IPS-15b (cell line): ENCODE results near the gene TMTC1.

Experiments used
- H3K27me3 ChIP-seq: one replicate; pipeline ENCODE4 v1.6.1; 2013; ENCODE audit warnings: low read length; ENCODE audit not compliant: control insufficient read depth, insufficient read depth
- H3K36me3 ChIP-seq: one replicate; pipeline ENCODE4 v1.6.1; 2013; ENCODE audit warnings: low read length; ENCODE audit not compliant: control insufficient read depth, insufficient read depth
- H3K4me1 ChIP-seq: one replicate; pipeline ENCODE4 v1.6.1; 2013; ENCODE audit warnings: mild to moderate bottlenecking, low read length; ENCODE audit not compliant: control insufficient read depth, insufficient read depth
- H3K4me3 ChIP-seq: one replicate; pipeline ENCODE4 v1.5.1; 2013; ENCODE audit warnings: low read depth, low read length
- H3K9ac ChIP-seq: one replicate; pipeline ENCODE4 v1.6.1; 2013; ENCODE audit warnings: low read depth, mild to moderate bottlenecking, low read length
- H3K9me3 ChIP-seq: one replicate; pipeline ENCODE4 v1.6.1; 2013; ENCODE audit warnings: mild to moderate bottlenecking, low read length; ENCODE audit not compliant: control insufficient read depth, insufficient read depth

TMTC1 gene

GRCh38 chr12:29725587-29726320 lies 58.0 kb downstream of the TMTC1 start:
- Histone ChIP-seq H3K27me3 (peaks cover 2% of the 10 kb centered on the region), H3K4me3 (no peak overlapping the region), H3K36me3 (no peaks in the 10 kb centered on the region), H3K9me3 (no peaks in the 10 kb centered on the region), H3K4me1 (no peaks in the 10 kb centered on the region), H3K9ac (no peak overlapping the region)

DNA sequence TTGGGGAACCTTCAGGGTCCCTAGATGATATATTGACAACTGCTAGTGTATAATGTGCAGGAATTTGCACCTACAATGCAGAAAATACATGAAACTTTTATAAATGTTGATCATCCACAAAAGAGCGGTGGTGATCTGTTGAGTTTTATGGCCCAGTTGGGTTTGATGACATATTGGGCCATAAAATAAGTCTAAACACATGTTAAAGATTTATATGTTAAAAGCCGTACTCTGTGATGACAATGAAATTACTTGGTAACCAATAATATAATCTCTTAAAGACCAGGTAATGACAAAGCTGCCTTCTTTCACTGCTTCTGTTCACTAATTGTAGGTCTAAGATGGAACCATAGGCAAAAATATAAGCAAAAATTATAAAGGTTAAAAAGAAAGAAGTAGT lies 61.6 kb downstream of the TMTC1 start:
- Histone ChIP-seq H3K4me3 (no peak overlapping the region), H3K36me3 (no peaks in the 10 kb centered on the region), H3K4me1 (no peaks in the 10 kb centered on the region), H3K27me3 (no peaks in the 10 kb centered on the region), H3K9ac (no peak overlapping the region), H3K9me3 (no peaks in the 10 kb centered on the region)

- Histone ChIP-seq H3K4me1 (no peaks in the 10 kb centered on the region), H3K36me3 (no peaks in the 10 kb centered on the region), H3K9me3 (no peaks in the 10 kb centered on the region), H3K27me3 (no peaks in the 10 kb centered on the region), H3K4me3 (no peak overlapping the region), H3K9ac (no peak overlapping the region)
These were observed 64.4 kb downstream of the TMTC1 start for GRCh38 chr12:29719381-29719780.

DNA sequence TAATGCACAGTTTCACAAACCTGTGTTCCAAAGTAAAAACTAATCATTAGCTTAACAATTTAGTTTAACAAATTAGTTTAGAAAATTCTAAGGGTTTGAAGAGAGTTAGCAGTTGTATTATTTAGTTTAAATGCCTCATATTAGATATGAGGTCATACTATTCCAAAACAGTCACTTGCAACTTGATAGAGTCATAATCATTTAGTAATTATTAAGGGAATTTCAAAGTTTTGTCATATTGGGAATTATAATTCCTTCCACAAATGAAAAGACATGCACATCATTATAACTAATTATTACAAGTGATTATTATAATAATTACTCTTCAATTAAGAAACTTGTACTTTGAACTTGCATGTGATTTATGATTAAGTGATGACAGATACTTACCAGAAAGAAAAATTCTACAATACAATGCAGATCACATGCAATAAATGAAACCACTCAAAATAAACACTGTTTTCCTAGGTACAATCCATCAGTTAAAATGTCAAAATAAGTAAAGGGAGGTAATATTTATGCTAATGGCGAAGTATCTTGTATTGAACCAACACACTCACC lies 66.1 kb downstream of the TMTC1 start:
- Histone ChIP-seq H3K4me1 (no peaks in the 10 kb centered on the region), H3K9ac (no peak overlapping the region), H3K4me3 (no peak overlapping the region), H3K36me3 (no peaks in the 10 kb centered on the region), H3K9me3 (no peaks in the 10 kb centered on the region), H3K27me3 (no peaks in the 10 kb centered on the region)

- Histone ChIP-seq H3K27me3 (no peaks in the 10 kb centered on the region), H3K4me1 (peaks cover 4% of the 10 kb centered on the region), H3K9ac (no peak overlapping the region), H3K9me3 (no peaks in the 10 kb centered on the region), H3K4me3 (no peak overlapping the region), H3K36me3 (no peaks in the 10 kb centered on the region)
These were observed 68.8 kb downstream of the TMTC1 start for GRCh38 chr12:29714966-29715365.

GRCh38 chr12:29713729-29714128 lies 70.0 kb downstream of the TMTC1 start:
- H3K36me3 ChIP-seq = no peaks in the 10 kb centered on the region
- no peaks in the 10 kb centered on the region for H3K9me3 ChIP-seq
- H3K4me1 ChIP-seq = peaks cover 11% of the 10 kb centered on the region
- H3K9ac ChIP-seq = no peak overlapping the region
- H3K4me3 ChIP-seq = no peak overlapping the region
- H3K27me3 ChIP-seq = no peaks in the 10 kb centered on the region

- Histone ChIP-seq H3K9me3 (no peaks in the 10 kb centered on the region), H3K27me3 (no peaks in the 10 kb centered on the region), H3K9ac (no peak overlapping the region), H3K4me3 (no peak overlapping the region), H3K36me3 (no peaks in the 10 kb centered on the region), H3K4me1 (peaks cover 11% of the 10 kb centered on the region)
These were observed 72.4 kb downstream of the TMTC1 start for GRCh38 chr12:29711381-29711780.

DNA sequence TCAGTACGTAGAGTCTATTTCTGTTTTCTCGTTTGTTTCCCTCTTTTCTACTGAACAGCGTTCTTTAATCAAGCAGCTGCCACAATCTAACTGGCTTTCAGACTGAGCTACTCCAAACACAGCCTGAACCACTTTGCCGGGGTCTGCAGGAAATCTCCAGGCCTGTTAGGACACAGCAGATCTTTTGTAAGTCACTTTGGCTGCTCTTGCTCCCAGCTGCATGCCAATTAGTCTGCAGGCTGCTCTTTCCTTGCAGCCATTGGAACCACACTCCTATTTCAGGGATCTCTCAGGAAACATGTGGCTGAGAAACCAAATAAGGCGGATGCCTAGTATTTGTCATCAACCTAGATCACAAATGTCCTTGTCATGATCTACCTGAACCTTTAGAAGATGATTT lies 73.6 kb downstream of the TMTC1 start:
- Histone ChIP-seq H3K9ac (no peak overlapping the region), H3K4me1 (peaks cover 13% of the 10 kb centered on the region), H3K36me3 (no peaks in the 10 kb centered on the region), H3K4me3 (no peak overlapping the region), H3K27me3 (no peaks in the 10 kb centered on the region), H3K9me3 (no peaks in the 10 kb centered on the region)

GRCh38 chr12:29709496-29710040 lies 74.2 kb downstream of the TMTC1 start:
- Histone ChIP-seq H3K27me3 (no peaks in the 10 kb centered on the region), H3K9ac (no peak overlapping the region), H3K4me1 (peaks cover 13% of the 10 kb centered on the region), H3K9me3 (no peaks in the 10 kb centered on the region), H3K4me3 (no peak overlapping the region), H3K36me3 (no peaks in the 10 kb centered on the region)

GRCh38 chr12:29709054-29709453 lies 74.7 kb downstream of the TMTC1 start:
- Histone ChIP-seq H3K9ac (no peak overlapping the region), H3K9me3 (no peaks in the 10 kb centered on the region), H3K27me3 (no peaks in the 10 kb centered on the region), H3K4me1 (peaks cover 13% of the 10 kb centered on the region), H3K4me3 (no peak overlapping the region), H3K36me3 (no peaks in the 10 kb centered on the region)

DNA sequence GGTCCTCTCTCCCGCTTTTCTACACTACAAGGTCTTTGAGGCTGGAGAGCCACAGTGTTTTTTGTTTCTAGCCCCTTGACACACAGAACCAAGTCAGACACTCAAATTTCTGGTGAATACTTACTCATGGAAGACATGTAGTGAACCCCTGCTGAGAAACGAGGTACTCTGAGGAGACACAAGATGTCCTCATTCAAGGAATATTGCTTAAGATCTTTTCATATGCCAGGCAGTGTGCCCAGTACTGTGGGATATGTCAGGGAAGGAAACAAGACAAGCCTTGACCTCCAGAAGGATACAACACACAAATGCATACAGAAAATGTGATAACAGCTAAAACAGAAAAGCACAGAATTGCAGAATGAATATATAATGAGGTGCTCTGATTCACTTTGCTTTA lies 75.9 kb downstream of the TMTC1 start:
- Histone ChIP-seq H3K9ac (no peak overlapping the region), H3K36me3 (no peaks in the 10 kb centered on the region), H3K9me3 (no peaks in the 10 kb centered on the region), H3K4me1 (peaks cover 13% of the 10 kb centered on the region), H3K27me3 (no peaks in the 10 kb centered on the region), H3K4me3 (no peak overlapping the region)

DNA sequence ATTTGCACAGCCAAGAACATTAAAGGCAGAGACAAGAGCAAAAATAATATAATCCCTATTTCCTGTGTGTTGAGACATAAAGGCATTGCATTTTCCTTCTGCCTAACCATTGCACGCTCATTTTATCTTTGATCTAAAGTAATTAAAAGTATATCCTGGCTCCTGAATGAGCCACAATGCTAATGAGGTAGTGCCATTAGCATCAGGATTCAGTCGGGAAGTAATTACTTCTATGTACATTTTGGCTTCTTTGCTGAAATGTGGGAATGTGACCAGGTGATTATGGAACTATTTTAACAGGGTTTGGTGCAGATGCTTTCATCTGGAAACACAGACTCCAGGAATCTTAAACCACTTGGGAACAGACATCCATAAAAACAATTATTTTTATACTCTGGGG lies 77.4 kb downstream of the TMTC1 start:
- H3K4me1 ChIP-seq = peaks cover 13% of the 10 kb centered on the region
- no peak overlapping the region for H3K9ac ChIP-seq
- H3K4me3 ChIP-seq = no peak overlapping the region
- no peaks in the 10 kb centered on the region for H3K9me3 ChIP-seq
- H3K36me3 ChIP-seq = no peaks in the 10 kb centered on the region
- H3K27me3 ChIP-seq = no peaks in the 10 kb centered on the region
